HG03565 (cell line): ENCODE measurements around the gene AP2A2.

Source experiments
- ATAC-seq: cut with Tn5 transposase; IDR thresholded peaks from one replicate; pipeline ENCODE4 v1.9.1; 2021; ENCODE audit warnings: mild to moderate bottlenecking, moderate library complexity; ENCODE audit not compliant: unreplicated experiment

The AP2A2 gene

DNA sequence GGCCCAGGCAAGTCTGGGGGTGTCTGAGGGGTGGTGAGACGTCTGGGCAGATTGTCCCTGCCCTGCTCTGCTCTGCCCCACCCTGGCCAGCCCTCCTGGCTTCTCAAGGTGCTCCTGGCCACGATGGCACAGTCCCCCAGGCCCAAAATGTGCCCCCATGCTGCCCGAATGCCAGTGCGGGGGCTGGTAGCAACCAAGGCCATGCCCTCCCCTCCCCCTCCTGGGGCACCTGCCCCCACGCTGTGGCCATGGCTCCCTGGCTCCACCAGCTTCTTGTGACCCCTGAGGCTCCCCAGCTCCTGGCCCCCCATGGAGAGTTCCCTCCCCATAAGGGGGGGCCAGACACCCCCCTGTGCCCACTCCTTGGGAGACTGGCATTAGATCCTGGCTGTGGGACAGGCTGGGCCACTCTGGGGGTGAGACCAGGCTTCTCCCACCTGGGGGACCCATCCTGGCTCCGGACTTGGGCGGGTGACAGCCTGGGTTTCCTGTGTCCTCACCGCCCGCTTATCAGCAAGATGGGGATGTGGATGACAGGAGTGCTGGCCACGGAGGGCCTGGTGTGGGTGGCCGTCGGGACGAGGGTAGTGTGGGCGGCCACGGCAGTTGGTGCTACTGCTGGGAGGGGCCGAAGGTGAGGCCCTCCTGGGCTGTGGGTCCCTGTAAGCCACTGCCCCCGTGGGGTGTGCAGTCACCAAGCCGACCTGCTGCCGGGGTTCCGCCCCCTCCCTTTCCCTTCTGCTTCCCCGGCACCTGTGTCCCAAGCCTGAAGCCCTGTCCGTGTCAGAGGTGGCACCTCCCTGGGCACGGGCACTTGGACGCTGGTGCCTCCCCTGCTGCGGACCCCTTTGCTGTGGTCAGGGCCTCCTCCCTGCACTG, 126.7 kb downstream of the AP2A2 start:
- no peak for ATAC-seq

DNA sequence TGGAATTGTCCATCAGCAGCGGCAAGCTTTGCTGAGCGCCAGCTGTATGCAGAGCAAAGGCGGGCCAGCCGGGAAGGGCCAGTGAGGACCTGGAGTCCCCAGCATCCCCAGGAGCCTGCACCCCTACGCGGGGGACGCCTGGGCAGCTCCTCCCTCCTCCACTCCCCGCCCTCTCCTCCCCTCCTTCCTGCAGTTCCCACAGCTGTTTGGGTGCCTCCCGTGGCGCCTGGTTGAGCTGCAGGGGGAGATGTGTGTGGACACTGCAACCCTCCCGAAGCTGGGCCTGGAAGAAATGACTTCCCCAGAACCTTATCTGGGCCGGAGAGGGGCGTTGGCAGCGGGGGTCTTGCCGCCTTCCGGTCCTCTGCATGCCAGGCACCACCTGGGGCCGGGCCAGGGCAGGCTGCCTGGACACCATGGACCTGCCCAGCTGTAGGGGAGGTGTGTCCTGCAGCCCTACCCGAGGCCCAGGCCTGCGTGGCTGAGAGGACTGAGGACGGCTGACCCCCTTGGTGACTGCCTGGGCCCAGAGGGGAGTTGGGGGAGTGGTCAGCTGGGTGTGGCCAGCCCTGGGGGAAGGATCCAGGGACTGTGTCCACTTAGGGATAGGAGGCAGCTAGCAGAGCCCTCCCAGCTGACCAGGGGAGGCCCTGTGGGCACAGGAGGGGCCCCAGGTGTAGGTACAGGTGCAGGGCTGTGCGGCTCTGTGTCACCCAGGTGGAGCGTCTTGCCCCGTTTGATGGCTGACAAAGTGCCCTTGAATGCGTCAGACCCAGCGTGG, 127.6 kb downstream of the AP2A2 start:
- ATAC-seq, result no peak

DNA sequence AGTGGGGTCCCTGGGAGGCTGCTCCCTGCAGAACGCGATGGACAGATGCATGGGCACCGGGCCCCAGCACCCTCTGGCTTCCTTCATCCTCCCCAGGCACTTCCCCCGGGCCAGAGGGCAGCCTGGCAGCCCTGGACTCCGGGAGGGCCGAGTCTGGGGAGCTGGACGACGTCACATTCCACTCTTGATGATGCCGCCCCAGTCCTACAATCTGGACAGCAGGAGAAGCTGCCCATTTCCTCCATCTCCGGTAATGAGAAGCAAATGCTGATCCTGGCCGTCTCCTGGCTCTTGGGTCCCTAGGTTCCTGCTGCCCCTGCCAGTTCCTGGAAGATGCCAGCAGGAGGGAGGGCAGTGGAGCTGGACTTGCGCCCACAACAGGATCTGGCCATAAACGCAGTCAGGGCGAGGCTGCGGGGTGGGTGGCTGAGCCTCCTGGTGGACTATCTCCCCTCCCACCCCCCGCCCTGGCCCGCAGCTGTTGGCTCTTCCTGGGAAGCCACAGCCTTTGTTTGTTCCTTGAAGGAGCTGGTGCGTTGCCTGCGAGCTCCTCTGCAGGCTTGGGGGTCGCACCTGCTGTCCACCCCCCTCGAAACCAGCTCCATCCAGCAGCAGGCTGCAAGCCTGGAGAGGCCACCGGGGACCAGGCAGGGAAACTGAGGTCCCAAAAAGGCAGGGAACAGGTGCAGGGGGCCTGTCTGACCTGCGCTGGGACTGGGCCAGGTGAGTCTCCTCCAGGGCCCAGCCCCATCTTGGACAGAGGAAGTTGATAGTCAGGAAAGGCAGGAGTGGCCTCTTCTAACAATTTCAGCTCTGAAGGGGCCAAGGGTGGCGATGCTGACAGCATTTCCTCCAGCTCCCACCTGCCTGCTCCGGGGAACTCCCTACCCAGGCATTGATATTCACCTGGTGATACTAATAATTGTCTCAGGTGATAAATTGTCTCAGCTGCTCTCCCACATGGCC, 128.8 kb downstream of the AP2A2 start:
- ATAC-seq, result no peak

DNA sequence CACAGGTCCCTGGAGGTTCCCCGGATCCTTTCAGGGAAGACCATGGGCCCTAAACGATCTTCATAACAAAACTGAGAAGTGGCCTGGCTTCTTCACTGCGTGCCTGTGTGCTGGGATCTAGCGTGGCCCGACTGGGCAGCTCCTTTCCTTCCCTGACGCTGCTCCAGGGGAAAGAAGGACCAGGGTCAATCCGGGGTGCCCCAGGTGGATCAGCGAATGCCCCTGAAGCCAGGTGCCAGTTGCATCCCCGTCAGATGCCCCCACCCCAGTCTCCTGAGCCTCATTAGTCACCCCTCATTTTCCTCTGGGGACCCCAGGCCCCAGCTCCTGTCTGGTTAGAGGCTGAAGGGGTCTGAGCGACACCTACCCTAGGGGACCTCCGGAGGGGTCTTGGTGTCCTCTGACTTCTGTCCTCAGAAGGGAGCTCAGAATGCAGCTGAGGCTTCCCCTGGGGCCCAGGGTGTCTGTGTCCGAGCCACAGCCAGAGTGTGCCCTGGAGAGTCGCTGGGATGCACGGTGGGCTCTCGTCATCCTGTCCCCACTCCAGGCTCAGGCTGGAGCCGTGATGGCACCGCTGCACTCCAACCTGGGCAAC, 129.5 kb downstream of the AP2A2 start:
- ATAC-seq, result no peak

DNA sequence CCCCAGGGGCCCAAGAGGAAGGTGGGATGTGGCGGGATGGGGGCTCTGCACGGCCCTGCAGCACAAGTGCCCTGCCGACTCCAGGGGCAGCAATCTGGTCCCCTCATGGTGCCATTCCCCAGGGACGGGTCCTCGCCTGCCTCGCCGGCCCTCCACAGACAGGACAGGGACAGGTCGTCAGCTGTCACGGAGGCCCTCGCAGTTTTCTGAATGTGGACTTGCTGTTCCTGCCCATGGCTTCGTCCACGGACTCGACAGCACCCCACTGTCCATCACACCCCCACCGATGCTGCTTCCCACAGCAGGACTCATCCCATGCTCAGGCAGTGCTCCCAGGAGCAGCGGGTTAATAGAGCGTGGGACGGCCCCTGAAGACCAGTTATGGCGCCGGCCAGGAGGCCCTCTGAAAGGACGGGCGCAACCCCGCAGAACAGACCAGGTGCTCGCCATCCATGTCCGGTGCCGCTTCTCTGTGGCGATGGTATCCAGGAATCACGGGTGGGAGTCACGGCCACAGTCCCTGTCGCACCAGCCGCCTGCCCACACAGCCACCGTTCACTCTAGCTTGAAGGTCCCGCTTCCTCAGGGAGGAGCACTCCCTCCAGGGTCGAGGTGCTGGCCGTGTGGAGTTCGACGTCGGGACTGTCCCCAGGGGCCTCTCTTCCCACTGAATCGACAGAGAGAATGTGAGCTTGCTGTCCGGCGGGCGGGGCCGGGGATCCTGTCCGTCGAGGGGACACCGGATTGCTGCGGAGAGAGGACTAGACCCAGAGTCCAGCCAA, 130.5 kb downstream of the AP2A2 start:
- no peak for ATAC-seq

DNA sequence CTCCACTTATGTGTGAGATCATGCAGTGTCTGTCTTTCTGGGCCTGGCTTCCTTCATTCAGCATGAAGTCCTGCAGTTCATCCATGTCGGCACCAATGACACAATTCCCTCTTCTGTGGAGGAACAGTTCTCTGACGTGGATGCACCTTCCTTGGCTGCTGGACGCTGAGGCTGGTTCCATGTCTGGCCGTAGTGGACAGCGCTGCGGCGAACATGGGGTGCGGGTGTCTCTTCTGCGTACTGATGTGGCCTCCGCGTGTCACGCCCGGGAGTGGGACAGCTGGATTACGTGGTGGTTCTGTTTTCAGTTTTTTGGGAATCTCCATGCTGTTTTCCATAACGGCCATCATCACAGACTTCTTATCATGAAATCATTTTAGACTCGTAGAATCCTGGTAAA, 132.1 kb downstream of the AP2A2 start:
- ATAC-seq, result no peak

DNA sequence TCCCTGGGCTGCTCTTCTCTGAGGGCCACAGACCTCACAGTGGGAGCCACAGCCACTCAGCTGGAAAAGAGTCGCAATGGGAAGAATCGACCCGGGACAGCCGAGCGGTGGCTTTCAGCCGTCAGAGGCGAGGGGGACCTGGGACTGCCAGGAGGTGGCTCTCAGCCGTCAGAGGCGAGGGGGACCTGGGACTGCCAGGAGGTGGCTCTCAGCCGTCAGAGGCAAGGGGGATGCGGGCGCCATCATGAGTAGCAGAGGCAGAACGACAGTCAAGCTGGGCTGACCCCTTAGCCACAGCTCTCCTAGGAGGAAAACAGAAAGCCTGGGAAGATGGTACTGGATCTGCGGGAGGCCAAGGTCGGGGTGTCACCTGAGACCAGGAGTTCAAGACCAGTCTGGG, 134.1 kb downstream of the AP2A2 start:
- ATAC-seq, result no peak

DNA sequence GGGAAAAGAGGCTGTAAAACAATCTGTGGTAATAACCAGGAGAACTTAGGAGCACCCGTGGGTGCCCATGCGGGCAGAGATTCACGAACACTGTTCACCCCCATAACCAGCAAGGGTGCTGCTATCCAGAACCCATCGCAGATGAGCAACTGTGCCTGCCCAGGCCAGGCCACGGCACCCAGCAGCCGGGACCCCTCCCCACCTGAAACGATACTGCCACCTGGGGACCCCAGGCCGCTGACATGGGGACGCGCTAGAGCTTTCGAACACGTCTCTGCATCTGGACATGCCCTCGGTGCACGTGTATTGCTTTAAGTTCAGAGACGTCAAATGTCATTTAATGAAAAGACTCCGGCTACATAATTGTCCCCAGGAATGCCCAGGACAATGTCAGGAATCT, 134.7 kb downstream of the AP2A2 start:
- no peak for ATAC-seq

DNA sequence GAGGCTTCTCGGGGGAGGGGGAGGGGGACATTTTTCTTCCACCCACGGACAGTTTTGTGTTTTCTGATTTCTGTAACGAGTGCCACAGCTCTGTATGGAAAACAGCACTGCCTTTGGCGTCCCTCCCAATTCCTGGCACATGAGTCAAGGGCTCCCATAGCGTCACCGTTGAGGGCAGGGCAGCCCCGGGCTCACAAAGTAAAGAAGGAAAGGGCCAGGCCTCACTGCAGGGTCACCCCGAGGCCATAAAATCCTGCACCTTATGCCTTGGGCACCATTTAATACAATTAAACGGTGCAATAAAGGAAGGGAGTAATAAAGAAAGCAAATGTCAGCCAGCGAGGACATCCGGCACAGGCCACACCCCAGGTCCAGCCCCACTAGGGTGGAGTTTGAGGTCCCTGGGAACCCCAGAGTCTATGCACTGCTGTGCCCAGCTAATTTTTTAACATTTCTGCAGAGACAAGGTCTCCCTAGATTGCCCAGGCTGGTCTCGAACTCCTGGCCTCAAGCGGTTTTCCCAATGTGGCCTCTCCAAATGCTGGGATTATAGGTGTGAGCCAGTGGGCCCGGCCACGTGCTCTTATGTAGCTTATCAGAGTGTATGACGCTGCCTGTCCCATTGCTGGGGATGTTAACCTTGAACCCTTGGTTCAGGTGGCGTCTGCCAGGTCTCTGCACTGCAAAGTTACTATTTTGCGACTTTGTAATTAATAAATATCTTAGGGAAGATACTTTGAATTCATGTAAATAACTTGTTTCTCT, 135.4 kb downstream of the AP2A2 start:
- ATAC-seq, result no peak
